Suppressor macrophage treated with lipopolysaccharide for 4 hours (primary cell): ENCODE measurements around the gene GXYLT2.
"Not testable (repeated sequence)": the region's sequence is repeated elsewhere in the genome, so short reads cannot be mapped to it uniquely, and the experiment has no call there.

Experiments used
- DNase-seq: peaks from one replicate; pipeline ENCODE4 v3.0.0-alpha.2; 2020

The GXYLT2 gene

DNA sequence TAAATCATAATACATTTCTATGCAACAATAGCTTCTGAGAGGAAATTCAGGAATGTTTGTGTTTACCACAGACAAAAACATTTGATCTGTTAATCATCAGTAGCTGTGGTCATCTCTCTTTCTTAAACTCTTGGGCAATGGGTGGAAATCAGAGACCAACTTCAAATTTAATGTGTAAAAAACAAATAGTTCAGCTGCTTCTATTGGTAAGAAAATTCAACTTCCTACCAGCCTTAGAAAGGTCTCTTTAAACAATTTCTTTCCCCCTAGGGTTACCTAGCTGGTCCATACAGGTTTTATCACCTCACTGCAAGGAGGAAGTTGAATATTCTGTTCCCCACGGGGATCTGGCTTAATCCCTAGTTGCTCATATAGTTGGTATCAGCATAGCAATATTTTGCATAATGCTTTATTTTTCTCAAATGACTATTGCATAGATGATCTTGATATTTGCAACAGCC lies 88.5 kb downstream of the GXYLT2 start:
- DNase-seq, result peak; percentile 74

DNA sequence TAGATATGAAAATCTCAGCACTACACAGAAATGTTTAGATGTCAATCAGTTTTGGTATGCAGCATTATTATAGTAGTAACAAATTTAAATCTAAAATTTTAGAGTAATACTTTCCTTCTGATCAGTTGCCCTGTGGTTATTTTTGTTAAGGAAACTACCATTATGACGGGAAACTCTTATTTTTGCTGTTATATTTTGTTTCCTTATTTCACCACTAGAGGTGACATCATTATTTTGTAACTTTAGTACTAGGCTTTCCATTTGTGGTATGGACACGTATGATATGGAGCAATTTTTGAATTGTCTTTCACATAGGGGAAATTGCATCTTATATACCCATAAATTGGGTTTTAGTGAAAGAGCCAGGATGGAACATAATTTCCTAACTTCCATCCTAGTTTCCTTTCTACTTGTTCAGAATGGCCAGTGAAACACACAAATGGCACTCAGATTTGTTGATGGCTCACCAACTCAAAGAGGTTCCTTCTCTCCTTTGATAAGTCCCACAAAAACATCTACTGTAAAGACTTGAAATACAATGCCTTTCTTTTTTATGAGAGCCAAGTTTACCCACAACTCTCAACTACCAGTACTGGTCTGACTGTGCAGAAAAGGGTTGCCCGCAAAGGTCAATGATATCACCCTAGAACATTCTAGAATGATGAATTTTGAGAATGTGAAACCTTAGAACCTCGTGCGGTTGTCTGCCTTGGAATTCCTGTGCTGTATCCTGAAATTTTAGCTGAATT lies 89.4 kb downstream of the GXYLT2 start:
- DNase-seq, result peak; percentile 93

DNA sequence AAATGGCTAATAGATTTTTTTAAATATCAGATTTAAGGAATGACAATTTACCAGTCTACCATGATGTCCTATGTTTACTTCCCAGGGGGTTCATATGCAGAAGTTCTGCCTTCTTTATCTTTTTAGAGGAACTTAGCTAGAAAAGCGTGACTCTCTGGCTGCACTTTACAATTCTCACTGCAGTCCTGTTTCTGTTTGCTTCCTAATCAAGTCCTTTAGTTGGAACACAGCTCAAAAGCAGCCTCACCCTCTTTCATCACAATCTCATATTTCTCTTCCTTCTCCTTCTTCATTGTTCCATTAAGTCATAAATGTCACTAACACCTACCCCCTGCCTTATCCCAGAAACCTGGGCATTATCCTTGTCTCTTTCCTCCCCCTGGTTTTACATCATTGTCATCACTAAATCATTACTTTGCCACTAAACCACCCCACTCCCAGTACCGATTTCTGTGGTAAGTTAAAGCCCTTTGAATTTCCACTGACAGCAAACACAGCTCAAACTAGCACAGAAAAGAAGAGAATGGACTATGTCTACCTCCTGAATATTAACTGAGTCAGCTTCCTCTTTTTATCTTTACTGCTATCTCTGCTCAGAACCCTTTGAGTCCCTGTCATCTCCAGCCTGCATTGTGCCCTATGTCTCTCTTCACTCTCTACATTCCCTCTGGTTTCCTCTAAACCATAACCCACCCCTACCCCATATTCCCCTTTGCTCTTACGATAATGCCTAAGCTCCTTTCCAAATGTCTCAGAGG lies 94.9 kb downstream of the GXYLT2 start:
- peak; percentile 41 for DNase-seq

DNA sequence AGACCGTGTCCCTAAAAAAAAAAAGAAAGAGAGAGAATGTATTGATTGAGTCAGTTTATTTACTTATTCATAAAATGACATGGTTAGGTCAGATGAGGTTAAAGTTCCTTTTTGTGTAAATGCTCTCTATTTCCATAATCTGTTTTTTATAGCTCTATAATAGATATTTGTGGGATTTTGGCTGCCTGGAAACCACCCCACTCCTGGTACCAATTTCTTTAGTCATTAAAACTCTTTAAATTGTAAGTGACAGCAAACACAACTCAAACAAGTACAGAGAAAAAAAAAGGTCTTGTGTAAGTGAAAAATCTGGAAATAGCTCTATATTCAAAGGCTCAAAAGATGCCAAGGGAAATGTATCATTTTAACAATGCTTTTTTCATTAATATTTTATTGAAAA lies 97.7 kb downstream of the GXYLT2 start:
- DNase-seq, result no peak

- peak; percentile 52 for DNase-seq
Observed at GRCh38 chr3:72990701-72991395, 103.0 kb downstream of the GXYLT2 start.

DNA sequence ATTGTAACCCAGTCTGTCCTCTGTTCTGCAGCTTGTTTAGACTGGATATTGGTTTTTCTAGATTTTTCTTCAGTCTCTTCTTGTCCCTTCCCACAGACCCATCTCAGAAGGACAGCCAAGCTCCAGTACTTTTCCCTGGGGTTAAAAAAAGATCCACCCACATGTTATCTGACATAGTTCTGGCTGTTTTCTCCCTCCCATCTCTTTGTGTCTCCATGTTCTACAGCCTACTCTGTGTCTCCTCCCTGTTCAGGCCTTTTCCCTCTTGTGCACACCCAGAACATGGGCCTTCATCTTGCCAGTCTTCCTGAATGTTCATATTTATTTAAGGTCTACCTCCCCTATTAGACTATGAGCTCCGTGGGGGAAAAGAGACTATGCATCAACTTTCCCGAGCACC lies 103.7 kb downstream of the GXYLT2 start:
- DNase-seq, result no peak

- DNase-seq, result no peak
Observed at GRCh38 chr3:72993391-72993790, 105.5 kb downstream of the GXYLT2 start.

DNA sequence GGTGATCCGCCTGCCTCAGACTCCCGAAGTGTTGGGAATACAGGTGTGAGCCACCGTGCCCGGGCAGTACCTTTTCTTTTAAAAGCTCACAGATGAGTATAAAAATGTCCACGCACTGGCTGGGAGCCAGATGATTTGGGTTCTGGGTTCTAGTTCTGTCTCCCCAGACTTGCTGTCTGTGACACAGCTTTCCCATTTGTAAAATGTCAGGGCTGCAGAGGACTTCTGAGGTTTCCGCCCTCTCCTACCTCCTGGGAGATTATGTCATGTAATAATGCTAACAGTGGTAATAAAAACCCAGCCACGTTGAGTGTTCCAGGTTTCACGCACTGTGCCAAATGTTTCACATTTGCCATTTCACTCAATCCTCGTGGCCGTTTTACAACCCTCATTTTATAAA lies 107.5 kb downstream of the GXYLT2 start:
- no peak for DNase-seq

GRCh38 chr3:72996121-72996472 lies 108.3 kb downstream of the GXYLT2 start:
- DNase-seq, result no peak

DNA sequence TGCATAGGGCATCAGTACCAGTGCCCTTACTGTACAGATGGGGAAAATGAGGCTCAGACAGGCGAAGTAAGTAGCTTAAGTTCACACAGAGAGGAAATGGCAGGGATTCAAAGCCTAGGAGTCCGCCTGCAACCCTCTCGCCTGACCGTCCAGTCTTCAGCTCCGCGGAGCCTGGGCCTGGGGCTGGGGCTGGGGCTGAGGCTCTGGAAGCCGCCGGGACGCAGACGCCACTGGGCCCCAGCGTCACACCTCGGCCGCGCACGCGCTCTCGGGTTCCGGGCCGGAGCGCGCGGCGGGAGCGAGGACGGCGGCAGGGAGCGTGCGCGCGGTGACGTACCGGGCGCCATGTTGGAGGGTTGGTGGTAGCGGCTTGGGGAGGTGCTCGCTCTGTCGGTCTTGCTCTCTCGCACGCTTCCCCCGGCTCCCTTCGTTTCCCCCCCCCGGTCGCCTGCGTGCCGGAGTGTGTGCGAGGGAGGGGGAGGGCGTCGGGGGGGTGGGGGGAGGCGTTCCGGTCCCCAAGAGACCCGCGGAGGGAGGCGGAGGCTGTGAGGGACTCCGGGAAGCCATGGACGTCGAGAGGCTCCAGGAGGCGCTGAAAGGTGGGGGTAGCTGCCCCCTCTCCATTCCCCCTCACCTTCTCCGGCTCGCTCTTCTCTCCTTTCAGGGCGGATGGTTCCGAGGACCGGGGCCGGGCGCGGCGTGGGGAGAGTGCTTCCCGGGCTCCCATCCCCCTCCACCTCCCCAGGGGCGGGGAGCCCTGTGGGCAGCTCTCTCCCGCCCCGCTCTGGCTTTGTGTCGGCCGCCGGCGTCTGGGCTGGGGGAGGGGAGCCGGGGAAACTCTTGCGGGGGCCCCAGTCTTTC lies 108.9 kb downstream of the GXYLT2 start, which contains the start of gene PPP4R2:
Gene PPP4R2, plus strand, starts transcription at position 339 of the 861 bp plus-strand sequence. Its CDS starts 227 bp downstream, at position 566.
- DNase-seq, result peak; percentile 96

GRCh38 chr3:72997421-72997961 lies 109.6 kb downstream of the GXYLT2 start:
- peak; percentile 69 for DNase-seq

GRCh38 chr3:72998466-72998865 lies 110.6 kb downstream of the GXYLT2 start:
- DNase-seq, result no peak

DNA sequence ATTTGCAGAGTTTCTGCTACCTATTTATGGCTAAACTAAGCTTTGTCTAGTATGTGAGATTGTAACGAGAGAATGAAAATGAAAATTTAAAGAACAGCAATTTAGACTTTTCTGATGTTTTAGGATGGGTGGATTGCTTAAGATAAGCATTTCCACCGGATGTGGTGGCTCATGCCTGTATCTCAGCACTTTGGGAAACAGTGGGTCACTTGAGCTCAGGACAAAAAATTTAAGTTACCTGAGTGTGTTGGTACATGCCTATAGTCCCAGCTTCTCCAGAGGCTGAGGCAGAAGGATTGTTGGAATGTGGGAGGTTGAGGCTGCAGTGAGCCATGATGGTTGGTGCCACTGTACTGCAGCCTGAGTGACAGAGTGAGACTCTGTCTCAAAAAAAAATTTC lies 112.1 kb downstream of the GXYLT2 start:
- DNase-seq, result peak; percentile 23

DNA sequence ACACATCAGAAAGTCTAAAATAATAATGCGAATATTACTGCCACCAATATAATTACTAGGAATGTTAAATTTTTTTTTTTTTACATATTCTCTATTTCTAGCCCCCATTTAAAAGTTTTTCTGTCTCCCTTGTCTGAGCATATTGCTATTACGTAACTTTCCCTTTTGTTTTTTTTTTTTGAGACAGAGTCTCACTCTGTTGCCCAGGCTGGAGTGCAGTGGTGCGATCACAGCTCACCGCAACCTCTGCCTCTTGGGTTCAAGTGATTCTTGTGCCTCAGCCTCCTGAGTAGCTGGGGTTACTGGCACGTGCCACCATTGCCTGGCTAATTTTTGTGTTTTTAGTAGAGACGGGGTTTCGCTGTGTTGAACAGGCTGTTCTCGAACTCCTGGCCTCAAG lies 115.2 kb downstream of the GXYLT2 start:
- not testable (repeated sequence) for DNase-seq

DNA sequence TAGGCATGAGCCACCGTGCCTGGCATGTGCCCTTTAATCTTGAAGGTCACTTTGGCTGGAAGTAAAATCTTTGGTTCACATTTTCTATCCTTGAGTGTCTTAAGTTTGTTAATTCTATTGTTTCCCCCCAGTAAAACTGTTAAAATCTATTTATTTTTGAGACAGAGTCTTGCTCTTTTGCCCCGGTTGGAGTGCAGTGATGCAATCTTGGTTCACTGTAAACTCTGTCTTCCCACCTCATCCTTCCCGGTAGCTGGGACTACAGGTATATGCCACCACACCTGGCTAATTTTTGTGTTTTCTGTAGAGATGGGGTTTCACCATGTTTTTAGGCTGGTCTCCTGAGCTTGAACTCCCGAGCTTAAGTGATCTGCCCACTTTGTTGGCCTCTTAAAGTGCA lies 116.5 kb downstream of the GXYLT2 start:
- no peak for DNase-seq

- DNase-seq, result no peak
Observed at GRCh38 chr3:73007992-73008712, 120.3 kb downstream of the GXYLT2 start.

GRCh38 chr3:73009008-73009407 lies 121.2 kb downstream of the GXYLT2 start:
- DNase-seq, result no peak

DNA sequence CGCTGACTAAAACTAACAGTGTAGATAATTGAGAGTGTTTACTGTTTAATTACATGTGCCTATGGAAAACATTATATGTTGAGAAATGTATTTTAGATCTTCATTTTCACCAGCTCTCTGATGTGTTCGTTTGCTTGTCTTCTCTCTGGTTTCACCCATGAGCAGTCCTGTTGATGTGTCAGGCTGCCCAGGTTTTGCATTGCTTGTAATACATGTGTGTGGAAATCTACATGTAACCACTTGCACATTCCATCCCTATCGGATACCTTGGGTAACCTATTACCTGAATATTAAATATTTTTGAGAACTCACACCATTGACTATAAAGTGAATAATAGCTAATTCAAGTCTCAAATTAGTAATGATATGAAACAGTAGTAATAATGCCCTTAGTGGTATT lies 121.9 kb downstream of the GXYLT2 start:
- DNase-seq, result no peak

DNA sequence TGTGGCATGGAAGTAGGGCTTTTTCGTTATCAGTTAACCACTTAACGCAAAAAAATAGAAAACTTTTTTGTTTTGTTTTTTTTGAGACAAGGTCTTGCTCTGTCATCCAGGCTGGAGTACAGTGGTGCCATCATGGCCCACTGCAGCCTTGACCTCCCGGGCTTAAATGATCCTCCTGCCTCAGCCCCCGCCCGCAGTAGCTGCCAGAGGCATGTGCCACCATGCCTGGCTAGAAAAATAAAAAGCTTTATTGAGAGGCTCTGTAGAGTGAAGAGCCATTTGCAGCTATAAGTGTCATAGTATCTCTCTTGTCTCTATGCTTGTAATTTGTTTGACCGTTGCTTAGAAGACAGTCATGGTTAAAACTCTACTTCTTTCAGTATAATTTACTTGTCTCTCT lies 122.3 kb downstream of the GXYLT2 start:
- DNase-seq, result no peak

- no peak for DNase-seq
Observed at GRCh38 chr3:73018298-73018697, 130.5 kb downstream of the GXYLT2 start.

GRCh38 chr3:73018790-73019441 lies 131.1 kb downstream of the GXYLT2 start:
- DNase-seq, result no peak
